Gastrocnemius medialis (tissue), 4 donors: ENCODE results near the gene PADI4.

Experiments
- POLR2A ChIP-seq, 2 donors: fragments of 450-650 bp; IDR thresholded peaks; one replicate each; pipeline ENCODE4 v1.6.1; 2017; ENCODE audit warnings: antibody characterized with exemption in 2 of 2, mild to moderate bottlenecking in 2 of 2, moderate library complexity in 2 of 2
- TF ChIP-seq, protein P1 (sequence below), 5 experiments: fragments of 450-650 bp in 3 of 5; fragments of 200-600 bp in 2 of 5; sonication (generic) in 2 of 5; IDR thresholded peaks in 4 of 5; conservative IDR thresholded peaks in 1 of 5; 1 replicate in 4 of 5; 2 replicates in 1 of 5; pipeline ENCODE4 v1.5.1; 2016 to 2019; ENCODE audit warnings: antibody characterized with exemption in 5 of 5, mild to moderate bottlenecking in 3 of 5, moderate library complexity in 3 of 5

DNA sequence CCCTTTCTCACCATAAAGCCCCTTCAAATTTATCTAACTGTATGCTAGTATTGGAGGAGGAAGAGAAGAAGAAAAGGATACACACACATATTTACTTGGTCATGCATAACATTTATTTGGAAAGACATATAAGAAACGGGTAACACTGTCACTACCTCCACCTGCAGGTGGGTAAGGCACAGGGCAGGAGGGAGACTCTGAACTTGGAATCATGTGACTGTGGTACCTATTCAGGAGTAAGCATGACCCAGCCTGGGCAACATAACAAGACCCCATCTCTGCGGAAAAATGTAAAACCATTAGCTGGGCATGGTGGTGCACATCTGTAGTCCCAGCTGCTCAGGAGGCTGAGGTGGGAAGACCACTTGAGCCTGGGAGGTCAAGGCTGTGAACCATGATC, 62.6 kb downstream of the PADI4 start:
- TF ChIP-seq, protein P1, sequence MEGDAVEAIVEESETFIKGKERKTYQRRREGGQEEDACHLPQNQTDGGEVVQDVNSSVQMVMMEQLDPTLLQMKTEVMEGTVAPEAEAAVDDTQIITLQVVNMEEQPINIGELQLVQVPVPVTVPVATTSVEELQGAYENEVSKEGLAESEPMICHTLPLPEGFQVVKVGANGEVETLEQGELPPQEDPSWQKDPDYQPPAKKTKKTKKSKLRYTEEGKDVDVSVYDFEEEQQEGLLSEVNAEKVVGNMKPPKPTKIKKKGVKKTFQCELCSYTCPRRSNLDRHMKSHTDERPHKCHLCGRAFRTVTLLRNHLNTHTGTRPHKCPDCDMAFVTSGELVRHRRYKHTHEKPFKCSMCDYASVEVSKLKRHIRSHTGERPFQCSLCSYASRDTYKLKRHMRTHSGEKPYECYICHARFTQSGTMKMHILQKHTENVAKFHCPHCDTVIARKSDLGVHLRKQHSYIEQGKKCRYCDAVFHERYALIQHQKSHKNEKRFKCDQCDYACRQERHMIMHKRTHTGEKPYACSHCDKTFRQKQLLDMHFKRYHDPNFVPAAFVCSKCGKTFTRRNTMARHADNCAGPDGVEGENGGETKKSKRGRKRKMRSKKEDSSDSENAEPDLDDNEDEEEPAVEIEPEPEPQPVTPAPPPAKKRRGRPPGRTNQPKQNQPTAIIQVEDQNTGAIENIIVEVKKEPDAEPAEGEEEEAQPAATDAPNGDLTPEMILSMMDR (IDR thresholded peaks at IDR 0.05 in 4 of 5, conservative IDR thresholded peaks at IDR 0.05 in 1 of 5), result no peak
- TF ChIP-seq POLR2A (IDR thresholded peaks at IDR 0.05), result no peak
